Putamen (tissue), 1 donor: ENCODE data around the gene PDE4B.
"Not testable (repeated sequence)": the region's sequence is repeated elsewhere in the genome, so short reads cannot be mapped to it uniquely, and the experiment has no call there.

Source experiments
- DNase-seq: peaks from one replicate; pipeline ENCODE4 v3.0.0-alpha.2; 2016; ENCODE audit warnings: low spot score

Gene PDE4B

DNA sequence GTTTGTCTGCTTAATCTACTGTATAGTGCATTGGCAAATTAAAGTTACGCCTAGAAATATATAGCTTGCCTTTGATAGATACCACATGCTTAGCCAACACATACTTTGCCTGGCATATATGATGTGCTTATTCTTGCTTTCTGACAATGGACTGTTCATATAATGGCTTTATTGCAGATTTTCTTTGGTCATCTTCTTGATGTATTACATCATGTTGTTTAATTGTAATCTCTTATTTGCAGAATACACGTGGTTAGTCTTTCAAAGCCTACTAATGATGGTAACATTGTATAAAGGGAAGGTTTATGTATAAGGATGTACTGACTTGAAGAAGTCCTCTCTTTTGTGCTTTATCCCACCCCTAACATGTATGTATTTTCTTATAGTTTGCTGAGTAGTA is 201.5 kb downstream of the PDE4B start:
- no peak for DNase-seq

DNA sequence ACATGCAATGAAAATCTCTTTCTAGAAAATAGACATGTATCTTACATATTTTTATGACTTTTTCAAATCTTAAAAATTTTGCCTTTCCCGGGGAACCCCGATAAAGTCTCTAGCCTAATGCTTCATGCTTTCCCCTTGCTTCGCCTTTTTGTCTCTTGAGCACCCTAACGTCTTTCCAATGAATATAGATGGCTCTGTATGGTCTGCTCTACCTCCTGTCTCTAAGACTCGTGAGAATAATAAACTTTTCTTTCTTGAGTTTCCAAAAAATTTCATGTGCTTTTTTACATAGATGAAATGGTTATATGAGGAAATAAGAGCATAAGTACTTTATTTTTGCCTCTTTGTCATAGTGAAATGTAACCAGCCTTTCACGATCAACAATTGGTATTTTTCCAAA is 202.6 kb downstream of the PDE4B start:
- DNase-seq, result no peak

DNA sequence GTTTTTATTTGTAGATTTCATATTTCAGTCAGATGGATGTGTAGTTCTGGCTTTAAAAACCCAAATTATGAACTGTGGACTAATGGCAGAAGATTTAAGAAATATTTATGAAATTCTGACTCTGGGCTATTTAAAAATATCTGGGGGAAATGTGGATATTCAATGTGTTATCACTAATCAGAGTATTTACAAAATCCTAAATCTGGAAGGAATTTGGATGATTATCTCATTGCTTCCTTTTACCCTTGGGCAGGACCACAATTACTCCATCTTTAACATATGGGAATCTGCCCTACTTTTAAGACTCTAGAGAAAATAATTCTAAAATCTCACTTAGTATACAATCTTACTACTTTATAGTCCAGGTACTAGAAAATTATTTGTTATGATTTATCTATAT is 203.2 kb downstream of the PDE4B start:
- no peak for DNase-seq

DNA sequence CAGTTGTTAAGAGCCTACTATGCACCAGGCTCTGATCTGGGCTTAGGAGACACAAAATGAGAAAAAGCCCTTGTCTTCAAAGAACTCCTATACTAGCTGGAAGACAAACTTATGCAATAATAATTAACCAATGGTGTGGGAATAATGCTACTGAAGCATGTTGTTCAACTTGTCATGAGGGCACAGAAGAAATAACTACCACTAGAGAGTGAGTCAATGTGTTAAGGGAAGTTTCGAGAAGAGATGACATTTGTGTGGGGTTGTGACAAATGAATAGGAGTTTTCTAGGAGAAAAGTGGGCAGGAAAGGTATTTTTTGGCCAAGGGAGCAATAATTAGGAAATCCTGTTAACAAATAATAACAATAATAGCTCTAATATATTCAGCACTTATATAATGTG is 205.0 kb downstream of the PDE4B start:
- no peak for DNase-seq

DNA sequence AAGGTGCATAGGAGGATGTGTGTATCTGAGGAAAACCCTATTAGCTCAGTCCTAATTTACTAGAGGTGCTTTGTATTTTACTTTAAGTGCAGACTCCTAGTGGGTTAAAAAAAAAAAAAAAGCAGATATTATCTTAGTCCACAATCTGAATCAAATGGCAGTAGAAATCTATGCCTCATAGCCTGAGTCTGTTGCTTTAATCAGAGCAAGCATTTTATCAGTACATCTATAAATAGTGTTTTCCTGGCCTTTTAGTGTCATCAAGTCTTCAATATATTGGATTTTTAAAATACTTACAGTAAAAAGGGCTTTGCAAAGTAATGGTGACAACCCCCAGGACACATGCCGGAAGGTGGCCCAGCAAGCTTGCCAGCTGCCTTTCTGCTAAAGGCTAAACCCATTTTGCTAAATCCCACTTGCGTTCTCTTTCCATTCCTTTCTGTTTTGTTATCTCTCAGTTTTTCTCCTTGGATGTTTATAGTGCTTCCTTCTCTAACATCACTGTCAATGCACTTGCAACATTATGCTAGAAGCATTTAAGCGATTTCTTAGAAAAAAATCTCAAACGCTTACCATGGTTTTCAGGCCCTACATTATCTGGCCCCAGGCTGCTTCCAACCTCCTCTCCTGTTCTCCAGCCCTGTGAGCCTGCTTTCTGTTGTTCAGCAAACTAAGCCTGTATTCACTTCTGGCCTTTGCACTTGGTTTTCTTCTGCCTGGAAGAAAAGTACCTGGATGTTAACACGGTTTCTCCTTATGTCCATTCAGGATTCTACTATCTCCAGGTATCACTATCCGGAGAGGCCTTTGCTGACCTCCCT is 206.3 kb downstream of the PDE4B start:
- DNase-seq, result no peak

DNA sequence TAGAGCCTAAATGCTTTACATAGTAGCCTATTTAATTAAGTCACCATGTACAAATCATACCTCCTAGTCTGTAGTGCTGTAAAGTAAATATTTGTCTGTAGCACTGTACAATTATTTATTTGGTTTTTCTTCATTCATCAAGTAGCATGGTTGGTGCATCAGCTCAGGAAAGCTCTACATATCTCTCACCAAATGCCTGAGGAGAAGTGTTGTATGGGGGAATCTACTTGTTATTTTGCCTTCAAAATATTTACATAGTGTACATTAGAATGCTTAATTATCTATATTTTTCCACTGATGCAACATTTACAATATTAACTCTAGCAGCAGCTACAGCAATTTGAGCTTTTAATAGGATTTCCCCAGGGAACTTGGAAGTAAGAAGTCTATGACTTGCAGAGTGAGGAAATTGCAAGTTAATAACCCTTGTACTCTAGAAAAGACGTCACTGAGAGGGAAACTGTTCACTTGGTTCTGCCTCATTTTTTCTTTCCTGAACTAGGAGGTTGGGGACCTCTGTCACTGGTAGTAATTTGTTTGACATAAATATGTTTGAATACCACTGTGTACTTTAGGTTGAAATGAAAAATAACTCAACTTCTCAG is 207.4 kb downstream of the PDE4B start:
- no peak for DNase-seq

DNA sequence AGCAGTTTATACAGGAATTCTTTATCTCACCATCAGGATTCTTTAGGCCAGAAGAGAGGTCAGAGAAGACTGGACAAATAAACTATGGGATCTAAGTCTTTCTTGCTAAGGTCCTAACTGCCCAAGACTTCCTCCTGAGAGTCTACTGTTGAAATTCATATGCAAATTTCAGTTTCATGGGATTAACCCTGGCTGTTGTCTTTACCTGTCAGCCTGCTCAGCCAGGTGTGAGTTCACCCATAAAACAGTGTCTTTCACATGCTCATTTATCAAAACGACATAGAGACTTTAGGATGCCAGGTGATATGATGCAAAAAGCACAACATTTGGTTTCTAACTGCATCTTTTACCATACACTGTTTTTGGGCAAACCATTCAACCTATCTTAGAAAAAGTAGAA is 211.0 kb downstream of the PDE4B start:
- DNase-seq, result no peak

DNA sequence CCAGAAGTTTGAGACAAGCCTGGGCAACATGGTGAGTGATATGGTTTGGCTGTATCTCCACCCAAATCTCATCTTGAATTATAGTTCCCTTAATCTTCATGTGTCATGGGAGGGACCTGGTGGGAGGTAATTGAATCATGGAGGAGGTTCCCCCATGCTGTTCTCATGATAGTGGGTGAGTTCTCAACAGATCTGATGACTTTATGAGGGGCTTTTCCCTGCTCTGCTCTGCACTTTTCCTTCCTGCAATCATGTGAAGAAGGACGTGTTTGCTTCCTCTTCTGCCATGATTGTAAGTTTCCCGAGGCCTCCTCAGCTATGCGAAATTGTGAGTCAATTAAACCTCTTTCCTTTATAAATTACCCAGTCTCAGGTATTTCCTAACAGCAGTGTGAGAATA is 213.8 kb downstream of the PDE4B start:
- DNase-seq, result not testable (repeated sequence)

DNA sequence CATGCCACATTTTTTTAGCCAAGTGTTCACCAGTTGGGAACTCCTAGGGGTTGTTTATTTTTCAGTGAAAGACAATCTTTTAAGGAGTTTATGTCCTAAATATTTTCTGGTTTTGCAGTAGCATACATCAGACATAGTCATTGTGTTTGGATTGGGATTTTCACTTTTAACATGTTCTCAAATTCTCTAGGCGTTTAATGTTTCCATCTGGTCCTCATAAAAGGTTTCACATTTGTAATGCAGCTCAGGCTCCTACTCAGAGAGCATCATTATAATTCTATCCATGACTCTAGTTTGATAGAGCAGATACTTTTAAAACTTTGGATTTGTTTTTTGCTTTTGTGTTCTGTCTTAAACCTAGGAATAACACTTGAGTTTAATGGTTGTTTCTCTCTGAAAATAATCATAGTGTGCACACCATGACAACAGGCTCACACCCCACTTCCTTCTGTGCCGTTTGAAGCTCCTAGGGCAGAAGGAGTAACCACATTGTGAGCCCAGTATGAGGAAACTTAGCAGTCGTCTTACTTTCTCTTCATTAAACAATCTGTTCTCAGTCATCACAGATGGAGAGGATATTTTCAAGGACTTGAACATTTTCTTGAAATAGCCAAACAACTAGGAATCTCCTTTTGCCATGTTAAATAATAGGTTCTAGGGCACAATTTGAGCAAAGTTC is 219.6 kb downstream of the PDE4B start:
- DNase-seq, result no peak

DNA sequence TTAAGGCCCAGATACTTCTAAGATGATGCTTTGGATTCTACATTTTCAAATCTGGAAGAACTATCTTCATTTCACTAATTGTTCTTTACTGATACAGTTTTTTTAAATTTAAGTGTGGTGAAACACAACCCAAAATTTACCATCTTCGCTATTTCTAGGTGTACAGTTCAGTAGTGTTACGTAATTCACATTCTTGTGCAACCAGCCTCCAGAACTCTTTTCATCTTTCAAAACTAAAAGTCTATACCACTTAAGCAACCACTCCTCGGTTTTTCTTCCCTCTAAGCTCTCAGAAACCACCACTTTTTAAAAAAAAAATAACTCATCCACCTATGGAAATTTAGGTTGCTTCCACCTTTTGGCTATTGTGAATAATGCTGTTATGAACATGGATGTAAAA is 220.7 kb downstream of the PDE4B start:
- no peak for DNase-seq

DNA sequence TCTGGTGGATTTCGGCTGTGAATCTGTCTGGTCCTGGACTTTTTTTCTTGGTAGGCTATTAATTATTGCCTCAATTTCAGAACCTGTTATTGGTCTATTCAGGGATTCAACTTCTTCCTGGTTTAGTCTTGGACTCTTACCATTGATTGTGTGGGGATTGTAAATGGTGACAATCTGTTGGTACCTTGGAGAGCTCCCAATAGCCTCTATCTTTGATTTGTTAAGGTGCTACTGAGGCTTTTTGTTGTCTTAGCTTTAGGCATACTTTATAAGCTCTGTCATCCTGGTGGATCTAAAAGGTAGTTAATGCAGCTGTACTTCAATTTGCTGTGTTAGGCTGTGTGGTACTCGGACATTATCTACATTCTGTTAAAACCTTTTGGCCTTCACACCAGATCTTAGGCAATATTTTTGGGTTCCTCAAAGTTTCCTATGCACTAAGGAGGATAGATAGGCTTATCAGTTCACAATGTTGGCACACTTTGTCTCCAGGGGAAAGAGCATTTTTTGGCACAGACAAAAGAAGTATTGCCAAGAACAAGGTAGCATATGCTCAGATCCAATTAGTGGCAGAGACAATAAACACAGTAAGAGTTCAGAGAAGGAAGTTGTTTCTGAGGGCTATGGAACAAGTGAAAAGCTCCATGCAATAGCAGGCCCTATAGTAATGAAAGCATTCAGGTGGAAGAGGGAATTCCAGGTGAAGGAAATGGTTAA is 230.4 kb downstream of the PDE4B start:
- DNase-seq, result no peak

DNA sequence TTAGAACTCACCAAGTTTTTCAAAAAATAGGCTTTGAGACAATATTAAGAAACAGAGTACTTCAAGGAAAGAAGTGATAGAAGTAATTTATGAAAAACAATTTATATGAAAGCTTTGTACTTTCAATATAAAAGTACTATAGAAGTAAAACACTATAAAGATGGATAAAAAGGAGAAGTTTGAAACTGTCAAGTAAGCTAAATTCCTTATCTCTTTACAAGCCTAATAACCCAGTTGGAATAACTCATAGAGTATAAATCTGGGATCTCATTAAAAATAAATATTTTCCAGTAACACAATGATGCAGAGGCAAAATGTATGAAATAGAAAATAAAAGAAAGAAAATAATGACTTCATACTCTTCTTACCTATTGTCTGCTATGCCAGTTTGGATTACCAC is 232.5 kb downstream of the PDE4B start:
- DNase-seq, result no peak

DNA sequence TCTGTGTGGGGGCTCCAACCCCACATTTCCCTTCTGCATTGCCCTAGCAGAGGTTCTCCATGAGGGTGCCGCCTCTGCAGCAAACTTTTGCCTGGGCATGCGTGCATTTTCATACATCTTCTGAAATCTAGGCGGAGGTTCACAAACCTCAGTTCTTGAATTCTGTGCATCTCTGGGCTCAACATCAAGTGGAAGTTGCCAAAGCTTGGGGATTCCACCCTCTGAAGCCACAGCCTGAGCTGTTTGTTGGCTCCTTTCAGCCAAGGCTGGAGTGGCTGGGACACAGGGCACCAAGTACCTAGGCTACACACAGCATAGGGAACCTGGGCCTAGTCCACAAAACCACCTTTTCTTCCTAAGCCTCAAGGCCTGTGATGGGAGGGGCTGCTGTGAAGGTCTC is 235.3 kb downstream of the PDE4B start:
- no peak for DNase-seq

DNA sequence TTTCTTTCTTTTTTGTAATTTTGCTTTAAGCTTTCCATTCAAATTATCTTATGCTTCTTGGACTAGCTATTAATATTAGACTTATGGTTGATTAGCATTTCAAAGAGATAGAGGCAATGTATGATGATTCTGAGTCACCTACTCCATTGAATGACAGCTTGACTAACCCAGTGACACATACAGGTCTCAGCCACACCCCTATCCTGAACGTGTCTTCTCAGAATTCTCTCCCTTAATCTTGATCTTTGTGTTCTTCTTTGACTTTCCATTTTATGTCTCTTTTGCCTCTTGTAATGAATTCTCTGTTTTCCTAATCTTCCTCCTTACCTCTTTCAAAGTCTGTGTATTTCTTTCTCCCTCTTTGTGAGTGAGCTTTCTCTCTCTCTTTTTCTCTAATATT is 241.1 kb downstream of the PDE4B start:
- DNase-seq, result no peak

DNA sequence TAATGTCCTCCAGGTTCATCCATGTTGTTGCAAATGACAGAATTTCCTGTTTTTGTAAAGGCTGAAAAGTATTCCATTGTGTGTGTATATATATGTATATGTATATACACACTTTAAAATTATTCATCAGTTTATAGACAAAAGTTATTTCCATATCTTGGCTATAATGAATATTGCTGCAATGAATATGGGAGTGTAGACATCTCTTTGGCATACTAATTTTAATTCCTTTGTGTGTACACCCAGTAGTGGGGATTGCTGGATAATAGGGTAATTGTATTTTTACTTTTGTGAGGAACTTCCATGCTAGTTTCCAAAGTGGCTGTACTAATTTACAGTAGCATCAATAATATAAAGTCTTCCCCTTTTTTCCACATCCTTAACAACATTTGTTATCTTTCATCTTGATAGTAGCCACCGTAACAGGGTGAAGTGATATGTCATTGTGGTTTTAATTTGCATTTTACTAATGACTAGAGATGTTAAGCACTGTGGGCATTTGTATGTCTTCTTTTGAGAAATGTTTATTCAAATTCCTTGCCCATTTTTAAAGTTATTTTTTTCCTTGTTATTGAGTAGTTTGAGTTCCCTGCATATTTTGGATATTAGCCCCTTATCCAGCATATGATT is 243.0 kb downstream of the PDE4B start:
- no peak for DNase-seq

DNA sequence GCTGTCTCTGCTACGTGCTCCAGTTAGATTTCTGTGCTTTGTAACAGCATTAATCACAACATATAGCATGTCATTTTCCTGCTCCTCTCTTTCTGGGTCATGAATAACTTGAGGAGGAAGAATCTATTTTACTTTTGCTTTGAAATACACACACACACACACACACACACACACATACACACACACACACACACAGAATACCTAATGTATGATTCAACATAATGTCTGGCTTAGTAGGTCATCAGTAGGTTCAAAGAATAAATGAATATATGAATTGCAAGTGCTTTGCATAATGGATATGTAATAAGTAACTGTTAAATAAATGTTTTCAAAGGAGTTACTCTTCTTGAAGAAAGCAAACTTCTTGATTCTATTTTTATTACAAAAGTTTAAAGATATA is 249.0 kb downstream of the PDE4B start:
- no peak for DNase-seq

DNA sequence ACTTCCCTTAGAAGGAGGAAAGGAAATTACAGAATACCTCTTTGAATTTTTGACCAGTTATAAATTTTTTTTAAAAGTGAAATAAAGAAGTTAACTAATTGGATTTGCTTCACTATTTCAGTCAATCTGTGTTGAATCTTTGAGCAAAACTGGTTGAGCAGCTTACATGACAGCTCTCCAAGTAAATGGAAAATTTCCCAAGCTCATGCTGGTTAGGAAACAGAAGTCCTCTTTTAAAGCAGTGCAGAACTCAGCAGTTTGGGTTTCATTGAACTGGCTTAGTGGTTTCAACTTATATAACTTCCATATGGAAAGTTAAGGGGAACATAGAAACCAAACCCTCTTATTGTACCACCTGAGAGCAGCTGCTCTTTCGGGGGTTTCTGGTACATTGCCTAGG is 250.5 kb downstream of the PDE4B start:
- DNase-seq, result no peak

DNA sequence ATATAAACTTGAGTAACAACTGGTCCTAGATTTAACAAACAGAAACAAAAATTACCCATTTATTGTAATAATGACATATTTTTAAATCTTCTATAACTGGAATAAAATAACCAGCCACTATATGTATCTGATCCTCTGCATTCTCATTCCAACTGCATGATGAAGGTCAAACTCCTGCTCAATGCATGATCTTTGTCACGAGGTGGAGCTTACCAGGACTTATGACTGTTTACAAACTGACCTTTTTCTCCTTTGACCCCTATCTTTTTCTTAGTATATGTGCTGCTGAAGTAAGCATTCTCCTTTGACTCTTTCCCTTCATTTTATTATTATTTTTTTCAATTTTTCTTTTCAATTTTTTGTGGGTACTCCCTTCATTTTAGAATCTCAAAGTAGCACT is 252.2 kb downstream of the PDE4B start:
- DNase-seq, result no peak

DNA sequence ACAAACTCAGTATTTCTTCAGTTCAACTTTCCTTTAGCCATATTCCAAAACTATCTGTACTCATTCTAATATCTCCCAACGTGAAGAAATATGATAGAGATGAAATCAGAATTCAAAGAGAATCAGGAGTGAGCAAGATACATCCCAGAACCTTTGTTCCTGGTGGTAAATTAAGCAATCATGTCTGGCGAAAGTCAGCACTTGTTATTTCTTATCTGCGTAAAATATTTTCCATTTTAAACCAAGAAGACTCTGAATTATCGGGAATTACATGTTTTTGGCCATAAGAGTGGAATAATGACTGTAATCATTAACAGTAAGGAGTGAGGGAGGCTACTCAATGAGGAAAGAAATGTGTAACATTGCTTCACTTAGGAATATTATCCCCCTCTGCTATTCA is 253.7 kb downstream of the PDE4B start:
- DNase-seq, result no peak

DNA sequence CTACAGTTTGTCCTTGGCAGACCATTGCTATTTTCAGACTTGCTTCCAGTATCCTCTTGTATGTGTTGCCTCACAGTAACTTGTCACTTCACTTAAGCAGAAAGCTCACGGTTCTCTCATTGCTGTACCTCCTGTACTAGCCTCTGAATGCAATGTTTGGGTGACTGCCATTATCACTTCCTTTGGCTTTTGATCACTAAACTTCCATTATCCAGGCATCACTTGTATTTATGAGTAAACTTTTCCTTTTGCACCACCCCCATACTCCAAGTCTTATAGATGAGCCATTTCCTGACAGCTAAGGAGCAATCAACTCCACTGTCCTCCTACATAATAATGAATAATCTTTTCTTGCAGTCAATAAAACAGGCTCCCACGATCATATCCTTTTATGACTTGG is 255.3 kb downstream of the PDE4B start:
- no peak for DNase-seq

DNA sequence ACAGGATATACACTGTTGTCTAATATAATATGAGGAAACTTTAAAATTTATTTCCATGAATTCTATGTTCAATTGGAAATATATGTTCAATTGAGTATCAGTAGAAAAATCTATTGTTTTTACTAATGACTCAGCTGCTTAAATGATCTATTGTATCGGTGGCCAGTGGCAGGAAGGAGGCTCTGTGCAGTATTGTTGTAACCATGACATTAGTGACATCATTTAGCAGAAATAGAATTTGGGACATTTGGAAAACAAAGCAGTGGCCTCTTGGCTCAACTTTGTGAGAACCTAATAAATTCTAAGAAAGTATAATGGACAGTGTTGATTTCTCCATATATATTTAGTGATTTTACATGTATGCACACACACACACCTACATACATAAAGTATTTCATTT is 257.4 kb downstream of the PDE4B start:
- peak; percentile 63 for DNase-seq

DNA sequence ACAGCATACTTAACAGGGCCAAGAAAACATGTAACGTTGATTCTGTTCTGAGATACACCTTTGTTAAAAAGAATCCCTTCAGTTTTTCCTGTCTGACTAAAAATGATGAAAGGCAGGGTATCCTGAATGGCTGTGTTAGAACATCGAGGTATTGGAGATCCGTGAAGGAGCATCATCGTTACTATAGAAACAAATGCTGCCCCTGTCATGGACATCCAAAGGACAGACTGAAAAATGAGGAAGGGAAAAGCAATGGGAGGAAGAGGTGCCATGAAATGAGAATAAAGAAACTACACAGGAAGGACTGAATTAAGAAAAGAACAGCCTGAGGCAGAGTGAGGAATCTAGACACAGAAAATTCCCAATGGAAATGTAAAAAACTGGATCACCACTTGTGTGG is 257.9 kb downstream of the PDE4B start:
- DNase-seq, result no peak
